RPMI7951 (cell line): ENCODE data around the gene C6orf136. TPM values are rescaled to one million over a fixed set of nuclear protein-coding genes. Genes with fewer than 3 reads are reported as not detected.

Experiments used
- DNase-seq: peaks from one replicate; pipeline ENCODE4 v3.0.0-alpha.2; 2012; ENCODE audit warnings: low read depth
- total RNA-seq: library from RNA; depleted of rRNA; stranded (reverse); fragments of >200 nt; shearing (Covaris generic); gene quantifications from 2 replicates; pipeline ENCODE4 v1.2.3, GENCODE V29; 2014

Gene C6orf136
- total RNA-seq, 1 experiment from 2014 or later: 7.4 TPM

DNA sequence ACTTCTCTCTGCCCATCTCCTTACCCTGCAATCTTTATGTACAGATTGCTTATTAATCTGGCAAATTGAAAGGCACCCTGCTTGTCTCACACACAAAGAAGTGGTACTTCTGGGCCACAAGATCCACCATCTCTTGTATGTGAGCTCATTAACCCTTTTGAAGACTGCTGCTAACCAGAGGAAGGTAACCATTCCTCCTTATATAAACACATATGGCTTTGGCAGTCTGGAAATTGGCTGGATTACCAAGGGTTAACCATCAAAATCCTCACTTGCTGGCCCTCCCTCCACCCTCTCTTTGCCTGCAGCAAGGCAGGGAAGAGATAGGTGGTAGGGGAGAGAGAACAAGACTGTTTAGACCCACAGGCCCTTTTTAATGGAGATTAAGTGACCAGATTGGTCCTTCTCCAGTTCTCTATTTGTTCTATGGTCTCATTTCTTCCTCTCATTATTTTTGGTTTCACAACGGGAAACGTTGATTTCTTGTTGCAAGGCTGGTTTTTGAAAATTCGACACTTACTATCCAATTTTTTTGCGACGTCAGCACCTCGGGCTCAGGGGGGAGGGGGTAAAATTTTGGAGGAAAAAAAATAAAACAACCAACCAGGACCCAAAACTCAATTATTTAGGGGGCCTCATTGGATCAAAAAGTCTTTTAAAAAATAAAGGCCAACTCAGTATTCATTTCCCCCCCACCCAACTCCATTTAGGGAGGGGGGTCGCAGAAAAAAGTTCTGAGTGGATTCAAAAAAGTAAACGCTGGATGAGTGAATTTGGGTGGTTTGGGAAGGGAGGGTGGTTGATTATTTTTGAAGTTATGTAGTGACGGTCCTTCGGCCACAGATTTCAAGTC lies 30.7 kb upstream of the C6orf136 start:
- peak; percentile 37 for DNase-seq

DNA sequence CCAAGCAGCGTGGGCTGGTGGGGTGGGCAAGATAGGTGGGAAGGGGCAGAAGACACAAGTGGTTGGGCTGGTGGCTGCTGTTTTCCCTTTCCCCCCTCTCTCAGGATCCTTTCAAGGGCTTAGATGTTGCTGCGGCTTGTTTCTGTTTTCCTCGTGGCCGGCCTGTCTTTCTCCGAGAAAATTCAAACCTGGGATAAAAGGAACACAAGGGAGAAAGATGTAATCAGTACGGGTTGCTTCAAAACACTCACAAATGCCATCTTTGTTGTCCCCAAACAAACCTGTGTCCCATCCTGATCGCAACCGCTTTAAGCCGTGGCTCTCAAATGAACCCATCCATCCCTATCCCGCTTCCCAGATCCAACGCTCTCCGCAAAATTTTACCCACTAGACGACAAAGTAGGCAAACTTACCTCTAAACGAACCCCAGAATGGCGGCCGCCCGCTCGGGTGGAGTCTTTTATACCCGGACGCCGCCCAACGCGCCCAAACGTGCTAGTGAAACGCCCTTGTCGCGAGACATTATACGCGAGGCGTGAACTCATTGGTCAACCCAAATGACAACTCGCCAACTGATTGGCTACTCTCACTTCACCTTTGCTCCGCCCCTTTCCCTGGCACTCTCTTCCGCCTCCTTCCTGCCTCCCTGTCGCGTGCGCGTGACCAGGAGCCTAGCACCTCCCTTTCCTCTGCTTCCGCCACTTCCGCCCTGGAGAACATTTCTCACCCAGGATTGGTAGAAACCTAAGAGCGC lies 29.9 kb upstream of the C6orf136 start, which contains the start of gene PPP1R10:
Gene PPP1R10 (minus strand): TSS at position 433 of the 754 bp plus-strand sequence. CDS start 7,299 bp downstream, outside the sequence.
- DNase-seq: peak; percentile 100

DNA sequence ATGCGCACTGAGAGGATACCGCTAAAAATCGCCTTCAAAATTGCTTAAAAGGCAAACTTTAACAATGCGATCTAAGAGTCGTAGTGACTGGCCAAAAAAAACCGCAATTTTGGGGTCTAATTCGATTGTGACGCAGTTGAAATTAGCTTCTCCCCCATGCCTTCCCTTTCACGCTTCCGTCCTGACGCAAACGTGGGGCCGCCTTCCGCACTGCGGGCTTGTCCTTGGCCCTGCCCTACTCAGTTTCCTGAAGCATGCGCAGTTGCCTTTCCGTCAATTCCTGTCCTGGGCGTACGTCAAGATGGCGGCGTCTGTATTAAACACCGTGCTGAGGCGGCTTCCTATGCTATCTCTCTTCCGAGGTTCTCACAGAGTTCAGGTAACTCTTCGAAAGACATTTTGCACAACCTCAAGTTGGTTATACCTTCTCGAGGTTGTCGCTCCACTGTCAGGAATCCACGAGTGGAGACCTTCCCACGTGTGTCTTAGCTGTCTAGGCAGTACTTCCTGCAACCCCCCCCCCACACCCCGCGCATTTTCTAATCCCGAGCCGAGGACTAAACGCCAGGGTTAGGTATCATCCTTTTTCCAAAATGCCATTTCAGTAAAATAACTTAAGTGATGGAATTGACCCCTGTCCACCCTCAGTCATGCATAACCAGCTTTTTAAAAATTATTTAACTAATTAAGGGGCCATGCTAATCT lies 29.2 kb upstream of the C6orf136 start, which contains the start of gene MRPS18B:
Gene MRPS18B (plus strand): TSS at position 276 of the 705 bp plus-strand sequence. CDS start 26 bp downstream, at position 302.
- peak; percentile 97 for DNase-seq

DNA sequence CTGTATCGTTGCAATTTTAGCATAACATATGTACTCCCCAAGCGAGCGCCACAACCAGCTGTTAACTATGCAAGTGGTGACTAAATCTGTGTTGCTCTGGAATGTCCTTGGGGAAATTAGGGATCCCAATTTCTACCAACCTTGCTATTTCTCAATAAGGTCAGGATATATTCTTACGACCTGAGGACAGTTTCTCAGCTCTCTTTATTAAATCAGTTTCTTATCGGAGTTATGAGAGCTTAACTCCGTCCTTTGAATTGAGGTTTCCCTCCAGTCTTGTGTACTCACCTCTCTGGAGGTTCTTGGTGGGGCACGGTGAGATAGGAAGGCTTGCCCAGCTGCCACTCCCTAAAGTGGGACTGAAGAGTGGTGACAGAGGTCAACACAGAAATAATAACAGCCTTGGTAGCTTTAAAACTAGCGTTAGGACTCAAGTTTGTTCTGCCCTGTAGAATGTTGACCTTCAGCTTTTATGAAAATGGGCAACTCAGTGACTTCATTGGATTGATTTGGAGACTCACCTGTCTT lies 28.6 kb upstream of the C6orf136 start:
- DNase-seq: no peak

DNA sequence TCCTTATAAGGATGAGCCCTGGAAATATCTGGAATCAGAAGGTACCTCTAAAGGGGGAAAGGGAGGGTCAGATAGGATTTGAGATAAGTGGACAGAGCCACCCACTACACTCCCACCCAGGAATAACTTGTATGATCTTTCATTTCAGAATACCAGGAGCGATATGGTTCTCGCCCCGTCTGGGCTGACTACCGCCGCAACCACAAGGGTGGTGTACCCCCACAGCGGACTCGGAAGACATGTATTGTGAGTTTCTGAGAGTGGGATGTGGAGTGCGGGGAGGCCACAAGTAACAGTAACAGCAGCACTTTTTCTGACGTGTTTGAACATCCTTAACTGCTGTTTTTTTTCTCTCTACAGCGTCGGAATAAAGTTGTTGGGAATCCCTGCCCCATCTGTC lies 27.4 kb upstream of the C6orf136 start:
- no peak for DNase-seq

DNA sequence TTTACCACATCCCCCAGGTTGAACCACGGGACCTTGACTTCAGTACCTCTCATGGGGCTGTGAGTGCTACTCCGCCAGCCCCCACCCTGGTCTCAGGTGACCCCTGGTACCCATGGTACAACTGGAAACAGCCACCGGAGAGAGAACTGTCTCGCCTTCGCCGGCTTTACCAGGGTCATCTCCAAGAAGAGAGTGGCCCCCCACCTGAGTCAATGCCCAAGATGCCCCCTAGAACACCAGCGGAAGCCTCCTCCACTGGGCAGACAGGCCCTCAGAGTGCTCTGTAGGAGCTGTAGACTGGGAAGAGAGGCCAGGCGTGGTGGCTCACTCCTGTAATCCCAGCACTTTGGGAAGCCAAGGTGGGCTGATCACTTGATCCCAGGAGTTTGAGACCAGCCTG lies 21.4 kb upstream of the C6orf136 start:
- no peak for DNase-seq

DNA sequence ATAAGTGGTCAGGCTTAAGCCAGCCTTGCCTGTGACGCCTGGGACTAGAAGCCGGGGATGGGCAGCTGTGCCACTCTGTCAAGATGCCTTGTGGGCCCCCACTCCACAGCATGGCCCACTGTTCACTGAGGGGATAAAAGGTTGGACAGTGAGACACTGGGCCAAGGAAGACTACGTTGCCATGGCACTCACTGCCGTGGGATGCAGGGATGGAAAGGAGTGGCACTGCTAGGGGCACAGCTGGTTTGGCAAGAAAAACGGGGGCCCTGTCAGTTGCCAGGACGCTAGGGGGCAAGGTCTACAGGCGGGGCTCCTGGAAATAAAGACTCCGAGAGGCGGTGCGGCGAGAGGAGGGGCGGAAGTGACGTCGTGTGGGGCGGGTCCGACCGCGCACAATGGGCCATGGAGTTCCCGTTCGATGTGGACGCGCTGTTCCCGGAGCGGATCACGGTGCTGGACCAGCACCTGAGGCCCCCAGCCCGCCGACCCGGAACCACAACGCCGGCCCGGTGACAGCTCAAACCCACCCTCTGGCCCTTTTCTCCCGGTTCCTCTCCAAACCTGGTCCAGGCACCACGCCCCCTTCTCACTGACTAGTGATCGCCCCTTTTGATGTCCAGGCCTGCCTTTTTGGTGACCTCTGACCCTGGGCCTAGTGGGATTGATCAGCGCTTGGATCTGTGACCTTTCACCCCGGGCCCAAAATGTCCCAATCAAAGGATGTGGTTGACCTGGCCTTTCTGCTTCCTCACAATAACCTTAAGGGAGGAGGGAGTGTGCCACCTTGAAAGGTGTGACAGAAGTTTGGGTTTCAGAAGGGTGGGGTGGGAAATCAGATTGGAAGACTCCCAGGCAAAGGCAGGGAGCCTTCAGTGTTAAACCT lies 20.2 kb upstream of the C6orf136 start, which contains the start of gene ATAT1:
Gene ATAT1 (plus strand): TSS at position 391 of the 883 bp plus-strand sequence.
- DNase-seq: peak; percentile 84

DNA sequence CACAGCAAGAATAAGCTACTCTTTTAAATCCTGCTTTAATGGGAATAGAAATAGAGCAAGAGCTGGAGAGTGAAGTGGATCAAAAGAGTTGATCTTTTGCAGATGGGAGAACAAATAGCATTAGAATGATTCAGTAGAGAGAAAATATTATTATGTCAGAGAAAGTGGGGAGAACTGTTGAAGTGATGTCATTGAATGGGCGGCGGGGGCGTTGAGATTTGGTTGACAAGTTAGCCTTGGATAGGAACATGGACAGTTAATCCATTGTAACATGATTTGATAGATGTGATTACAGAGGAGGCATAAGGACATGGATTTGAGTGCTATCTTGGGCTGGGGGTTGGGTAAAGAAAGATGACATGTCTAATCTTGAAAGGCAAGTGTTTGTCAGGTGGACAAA lies 11.1 kb upstream of the C6orf136 start:
- no peak for DNase-seq

DNA sequence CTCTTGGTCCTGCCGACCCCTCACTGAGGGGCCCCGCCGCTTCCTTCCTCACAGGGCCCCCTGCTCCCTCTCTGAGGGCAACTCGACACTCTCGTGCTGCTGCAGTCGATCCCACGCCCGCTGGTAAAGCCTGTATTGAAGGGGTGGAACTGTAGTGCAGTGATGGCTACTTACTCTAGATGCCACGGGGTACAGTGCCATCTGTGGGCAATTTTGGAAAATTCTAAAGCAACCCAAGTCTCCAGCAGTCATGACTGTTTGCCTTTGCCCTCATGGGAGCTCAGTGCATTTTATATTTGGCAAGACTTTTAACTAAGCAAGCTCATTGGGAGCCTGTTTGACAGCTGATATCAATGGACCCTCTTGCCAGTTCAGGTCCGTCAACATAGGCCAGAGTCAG lies 6.5 kb upstream of the C6orf136 start:
- no peak for DNase-seq

DNA sequence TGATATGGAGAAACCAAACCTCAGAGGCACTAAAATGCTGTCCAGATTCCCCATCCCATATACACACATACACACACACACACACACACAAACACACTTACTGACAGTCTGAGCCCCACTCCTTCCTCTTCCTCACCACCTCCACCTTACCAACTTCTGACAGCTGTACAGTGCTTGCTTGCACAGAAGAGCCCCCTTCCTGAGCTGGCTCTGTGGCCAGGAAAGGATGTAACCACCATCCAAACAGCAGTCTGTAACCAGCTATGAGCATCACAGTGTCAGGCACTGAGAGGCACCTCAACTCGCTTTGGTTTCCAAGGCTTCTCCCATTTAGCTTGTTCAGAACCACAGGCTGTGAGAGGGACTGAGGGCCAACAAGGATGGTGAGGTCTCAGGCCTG lies 5.9 kb upstream of the C6orf136 start:
- no peak for DNase-seq

DNA sequence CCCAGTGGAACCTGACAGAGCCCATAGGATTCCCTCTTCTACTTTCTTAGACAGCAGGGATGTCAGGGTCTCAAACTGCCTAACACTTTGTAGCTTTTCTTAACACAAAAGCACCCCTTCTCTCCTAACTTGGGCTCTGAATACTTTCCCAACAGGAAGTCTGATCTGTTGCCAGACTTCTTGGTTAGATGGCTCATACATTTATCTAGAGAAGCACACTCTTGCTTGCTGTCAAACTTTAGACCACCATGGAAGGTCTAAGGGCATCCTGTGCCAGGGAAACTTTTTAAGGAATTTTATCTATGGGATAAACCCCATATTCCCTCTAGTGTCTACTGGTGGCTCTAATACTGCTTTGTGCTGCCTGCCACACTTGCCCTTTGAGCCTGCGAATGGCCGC lies 3.3 kb upstream of the C6orf136 start:
- no peak for DNase-seq

DNA sequence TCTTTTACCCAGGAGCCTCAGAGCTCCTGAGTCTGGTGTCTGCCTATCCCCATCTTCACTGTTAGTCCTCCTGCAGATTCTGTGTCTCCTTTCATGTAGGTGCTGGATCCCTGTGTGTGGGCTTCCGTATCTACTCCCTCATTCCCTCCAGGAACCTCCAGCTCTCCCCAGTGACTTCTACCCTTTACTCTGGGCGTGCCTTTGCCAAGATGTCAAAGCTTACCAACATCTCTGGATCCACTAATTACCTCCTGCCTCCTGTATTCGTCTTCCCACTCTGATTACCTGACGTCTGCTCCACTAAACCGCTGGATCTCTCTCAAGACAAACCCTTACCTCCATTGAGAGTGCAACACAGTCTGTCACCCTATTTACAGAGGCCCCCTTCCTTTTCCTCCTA lies 2.2 kb upstream of the C6orf136 start:
- no peak for DNase-seq

DNA sequence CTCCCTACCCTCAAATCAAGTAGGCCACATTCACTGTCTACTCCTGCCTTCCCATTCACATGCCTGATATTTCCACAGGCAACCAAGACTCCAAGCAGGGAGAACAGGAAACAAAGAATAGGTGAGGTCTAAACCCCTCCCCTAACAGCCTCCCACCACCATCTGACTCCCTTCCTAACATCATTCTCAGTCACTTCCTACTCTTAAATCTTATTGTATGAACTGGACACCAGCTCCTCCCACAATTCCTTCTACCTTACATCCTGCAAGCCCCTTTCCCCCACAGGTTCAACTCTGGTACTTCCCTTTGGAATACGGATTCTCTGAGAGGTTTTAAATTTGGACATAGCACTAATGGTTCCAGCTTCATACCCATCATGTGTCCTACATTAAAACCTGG lies 944 bp upstream of the C6orf136 start:
- no peak for DNase-seq

DNA sequence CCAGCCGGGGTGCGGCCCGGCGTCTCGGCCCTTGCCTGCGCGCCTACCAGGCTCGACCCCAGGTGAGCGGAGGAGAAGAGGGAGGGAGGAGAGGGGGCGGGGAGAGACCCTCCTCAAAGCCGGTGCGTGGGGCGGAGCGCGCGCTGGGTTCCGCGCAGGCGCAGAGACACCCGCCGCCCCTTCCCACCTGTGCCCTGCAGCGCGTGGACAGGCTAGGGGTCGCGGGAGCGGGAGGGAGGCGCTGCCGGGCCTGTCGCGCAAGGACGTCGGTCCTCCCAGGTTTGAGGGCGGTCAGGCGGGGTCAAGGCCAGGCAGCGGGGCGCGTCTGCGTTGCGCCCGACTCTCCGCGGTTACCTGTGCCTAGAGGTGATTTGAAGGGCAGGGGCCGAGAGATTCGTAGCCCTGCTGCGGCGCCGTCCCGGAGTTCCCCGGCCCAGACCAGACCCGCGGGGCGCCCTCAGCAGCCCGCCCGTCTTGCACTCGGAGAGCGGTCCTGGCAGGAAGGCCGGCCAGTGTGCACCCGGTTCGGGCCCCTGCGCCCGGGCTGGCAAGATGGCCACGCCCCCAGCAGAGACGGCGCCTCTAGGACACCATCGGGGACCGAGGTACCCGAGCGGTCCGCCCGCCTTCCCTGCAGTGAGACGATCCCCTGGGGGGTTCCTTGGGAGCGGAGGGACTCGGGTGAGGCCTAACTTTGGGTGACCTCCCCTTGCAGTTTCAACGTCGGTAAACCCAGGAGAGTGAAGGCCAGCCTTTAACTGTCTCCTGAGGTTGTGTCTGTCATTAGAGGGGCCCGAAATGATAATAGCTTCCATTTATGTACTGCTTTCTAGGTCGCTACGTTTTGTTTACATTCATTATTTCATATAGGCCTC lies 546 bp downstream of the C6orf136 start:
- DNase-seq: peak; percentile 68

DNA sequence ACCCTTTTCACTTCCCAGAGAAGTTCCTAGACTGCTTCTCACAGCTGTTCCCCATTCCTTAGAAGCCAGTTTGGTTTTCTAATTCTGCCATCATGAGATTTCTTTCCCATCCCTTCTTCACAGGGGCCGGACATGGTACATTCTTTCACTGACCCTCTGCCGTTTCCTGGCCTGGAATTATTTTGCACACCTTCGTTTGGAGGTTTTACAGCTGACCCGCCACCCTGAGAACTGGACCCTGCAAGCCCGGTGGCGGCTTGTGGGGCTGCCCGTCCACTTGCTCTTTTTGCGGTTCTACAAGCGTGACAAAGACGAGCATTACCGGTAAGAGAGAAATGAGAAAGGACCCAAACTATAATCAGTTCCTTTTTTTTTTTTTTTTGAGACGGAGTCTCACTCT lies 4.2 kb downstream of the C6orf136 start:
- no peak for DNase-seq

DNA sequence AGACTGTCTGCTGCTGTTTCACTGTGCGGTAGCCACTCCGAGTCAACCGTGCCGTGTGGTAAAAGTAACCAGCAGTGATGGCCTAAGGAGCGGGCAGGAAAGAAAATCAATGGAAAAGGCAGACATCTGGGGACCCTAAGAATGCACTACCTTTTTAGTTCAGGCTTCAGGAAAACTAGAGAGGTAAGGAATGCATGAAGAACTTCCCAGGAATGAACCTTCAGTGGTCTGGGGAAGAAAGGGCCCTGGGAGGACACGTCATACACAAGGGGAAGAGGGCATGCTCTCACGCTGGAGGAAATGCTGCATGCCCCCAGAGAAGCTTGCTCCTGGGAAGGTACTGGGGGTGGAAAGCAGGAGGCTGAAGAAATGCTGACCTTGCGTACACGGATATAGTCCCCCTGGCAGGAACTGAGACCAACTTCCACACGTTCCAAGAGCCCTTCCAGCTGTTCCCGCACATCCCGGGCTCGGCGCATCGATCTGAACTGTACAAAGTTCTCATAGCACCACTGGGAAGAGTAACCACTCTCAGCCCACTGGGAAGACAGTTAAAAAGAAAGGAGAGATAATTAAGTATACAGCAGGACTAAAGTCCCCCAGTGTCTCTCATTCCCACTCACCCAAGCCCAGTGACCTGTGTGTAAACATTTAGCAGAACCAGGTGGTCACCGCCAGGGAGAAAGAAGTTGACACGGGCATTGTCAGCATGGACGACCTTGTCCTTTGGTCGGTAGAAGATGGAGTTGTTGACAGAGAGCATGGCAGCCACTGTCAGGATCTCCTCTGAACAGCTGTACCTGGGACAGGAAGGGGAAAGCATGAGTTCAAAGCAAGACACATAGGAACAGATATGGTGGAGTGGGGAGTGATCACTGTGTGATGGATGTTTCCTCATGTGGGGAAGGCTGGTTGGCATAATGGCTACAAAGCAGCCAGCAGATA lies 8.1 kb downstream of the C6orf136 start:
- no peak for DNase-seq

DNA sequence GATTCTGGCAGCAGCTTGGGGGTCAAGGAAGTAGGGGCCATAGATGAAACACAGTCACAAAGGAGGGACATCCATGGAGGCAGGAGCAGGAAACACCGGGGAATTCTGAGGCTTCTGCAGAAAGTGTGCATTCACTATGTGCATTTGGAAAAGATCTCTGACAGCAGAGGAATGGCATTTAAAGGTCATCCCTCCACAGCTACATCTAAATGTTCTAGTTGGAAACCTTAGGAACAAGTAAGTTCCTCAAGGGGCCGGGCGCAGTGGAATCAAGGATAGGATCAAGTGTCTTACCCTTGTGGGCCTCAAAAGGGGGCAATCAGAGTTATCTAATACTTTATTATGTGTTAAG lies 8.8 kb downstream of the C6orf136 start:
- no peak for DNase-seq

DNA sequence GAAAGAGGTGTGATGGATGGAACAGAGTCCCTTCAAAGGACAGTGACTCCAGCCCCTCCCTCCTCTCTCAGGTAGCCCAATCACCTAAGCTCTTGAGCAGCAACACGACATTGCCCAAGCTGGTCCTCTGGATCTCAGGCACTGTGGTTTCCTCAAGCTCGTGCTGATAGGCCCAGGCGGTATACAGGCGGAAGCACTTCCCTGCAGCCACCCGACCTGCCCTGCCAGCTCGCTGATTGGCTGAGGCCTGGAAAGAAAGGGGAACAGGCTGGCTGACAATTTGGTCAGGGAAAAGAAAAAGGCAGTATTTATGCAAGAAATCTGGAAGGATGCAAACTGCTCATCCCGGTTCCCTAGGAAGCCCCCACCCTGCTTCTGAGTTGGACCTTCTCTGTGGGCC lies 9.6 kb downstream of the C6orf136 start:
- DNase-seq: no peak

DNA sequence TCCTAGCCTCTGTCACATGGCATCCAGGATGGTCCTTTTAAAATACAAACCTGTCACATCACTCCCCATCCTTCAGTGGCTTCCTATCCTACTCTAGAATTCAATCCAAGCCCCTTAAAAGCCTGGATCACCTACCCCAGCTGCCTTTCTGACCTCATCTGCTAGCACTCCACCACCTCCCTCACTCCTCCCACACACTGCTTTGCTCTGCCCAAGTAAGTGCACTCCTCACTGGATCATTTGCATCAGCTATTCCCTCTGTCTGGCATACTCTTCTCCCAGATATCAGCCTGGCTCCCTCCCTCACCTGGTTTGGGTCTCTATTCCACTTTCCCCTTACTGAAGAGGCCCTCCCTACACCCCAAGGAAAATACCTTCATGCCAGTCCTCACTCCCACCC lies 10.5 kb downstream of the C6orf136 start:
- no peak for DNase-seq
